Neural crest cell (in vitro differentiated cells): Measurements from ENCODE around the gene OR6J1. TPM values are rescaled to one million over a fixed set of nuclear protein-coding genes. Genes with fewer than 3 reads are reported as not detected.

Experiments used
- DNase-seq: peaks from one replicate; pipeline ENCODE4 v3.0.0; 2021; ENCODE audit warnings: low read depth, mixed read lengths, low spot score
- H3K27ac Mint-ChIP-seq: one replicate; pipeline ENCODE4 v1.8.0; 2021; ENCODE audit warnings: mild to moderate bottlenecking, mixed read lengths; ENCODE audit not compliant: unreplicated experiment
- H3K27me3 Mint-ChIP-seq: 2 replicates; pipeline ENCODE4 v1.8.0; 2021; ENCODE audit warnings: low read depth, mild to moderate bottlenecking, mixed read lengths
- H3K36me3 Mint-ChIP-seq: 2 replicates; pipeline ENCODE4 v1.8.0; 2021; ENCODE audit warnings: low read depth, mild to moderate bottlenecking, mixed read lengths
- H3K4me1 Mint-ChIP-seq: 2 replicates; pipeline ENCODE4 v1.8.0; 2021; ENCODE audit warnings: mixed read lengths
- H3K4me3 Mint-ChIP-seq: one replicate; pipeline ENCODE4 v1.8.0; 2021; ENCODE audit warnings: mild to moderate bottlenecking, mixed read lengths
- H3K9me3 Mint-ChIP-seq: 2 replicates; pipeline ENCODE4 v1.8.0; 2021; ENCODE audit warnings: mixed read lengths
- total RNA-seq: library from RNA; stranded (reverse); gene quantifications from 2 replicates; pipeline ENCODE4 v1.2.1, GENCODE V29; 2021
- TF ChIP-seq, protein P1 (sequence below): fragments of 200-600 bp; sonication (generic); conservative IDR thresholded peaks from 2 replicates; pipeline ENCODE4 v1.5.0; 2021; ENCODE audit warnings: antibody characterized with exemption, mild to moderate bottlenecking

Gene OR6J1
- total RNA-seq, 1 donor from 2014 or later = not detected

DNA sequence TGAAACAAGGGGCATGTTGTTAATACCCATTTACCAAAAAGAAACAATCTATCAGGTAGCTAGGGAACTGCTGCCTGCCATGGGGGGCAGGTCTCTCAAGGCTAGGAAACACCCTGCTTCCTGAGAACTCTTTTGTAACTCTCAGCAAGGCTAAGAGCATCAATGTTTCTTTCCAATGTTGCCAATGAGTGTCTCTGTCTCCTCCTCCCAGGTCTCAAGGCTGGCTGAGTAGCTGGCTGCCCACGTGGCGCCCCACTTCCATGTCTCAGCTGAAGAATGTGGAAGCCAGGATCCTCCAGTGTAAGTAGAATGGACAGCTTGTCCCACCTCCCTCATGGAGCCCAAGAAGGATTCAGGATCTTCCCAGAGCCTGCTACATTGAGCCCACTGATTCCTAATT is 42.7 kb downstream of the OR6J1 start:
- DNase-seq = no peak
- Mint-ChIP-seq H3K27ac (no peak overlapping the region), H3K36me3 (peaks cover 6% of the 10 kb centered on the region), H3K9me3 (no peaks in the 10 kb centered on the region), H3K4me1 (peaks cover 23% of the 10 kb centered on the region), H3K27me3 (peaks cover 16% of the 10 kb centered on the region), H3K4me3 (no peak overlapping the region)
- TF ChIP-seq, protein P1, sequence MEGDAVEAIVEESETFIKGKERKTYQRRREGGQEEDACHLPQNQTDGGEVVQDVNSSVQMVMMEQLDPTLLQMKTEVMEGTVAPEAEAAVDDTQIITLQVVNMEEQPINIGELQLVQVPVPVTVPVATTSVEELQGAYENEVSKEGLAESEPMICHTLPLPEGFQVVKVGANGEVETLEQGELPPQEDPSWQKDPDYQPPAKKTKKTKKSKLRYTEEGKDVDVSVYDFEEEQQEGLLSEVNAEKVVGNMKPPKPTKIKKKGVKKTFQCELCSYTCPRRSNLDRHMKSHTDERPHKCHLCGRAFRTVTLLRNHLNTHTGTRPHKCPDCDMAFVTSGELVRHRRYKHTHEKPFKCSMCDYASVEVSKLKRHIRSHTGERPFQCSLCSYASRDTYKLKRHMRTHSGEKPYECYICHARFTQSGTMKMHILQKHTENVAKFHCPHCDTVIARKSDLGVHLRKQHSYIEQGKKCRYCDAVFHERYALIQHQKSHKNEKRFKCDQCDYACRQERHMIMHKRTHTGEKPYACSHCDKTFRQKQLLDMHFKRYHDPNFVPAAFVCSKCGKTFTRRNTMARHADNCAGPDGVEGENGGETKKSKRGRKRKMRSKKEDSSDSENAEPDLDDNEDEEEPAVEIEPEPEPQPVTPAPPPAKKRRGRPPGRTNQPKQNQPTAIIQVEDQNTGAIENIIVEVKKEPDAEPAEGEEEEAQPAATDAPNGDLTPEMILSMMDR = no peak

DNA sequence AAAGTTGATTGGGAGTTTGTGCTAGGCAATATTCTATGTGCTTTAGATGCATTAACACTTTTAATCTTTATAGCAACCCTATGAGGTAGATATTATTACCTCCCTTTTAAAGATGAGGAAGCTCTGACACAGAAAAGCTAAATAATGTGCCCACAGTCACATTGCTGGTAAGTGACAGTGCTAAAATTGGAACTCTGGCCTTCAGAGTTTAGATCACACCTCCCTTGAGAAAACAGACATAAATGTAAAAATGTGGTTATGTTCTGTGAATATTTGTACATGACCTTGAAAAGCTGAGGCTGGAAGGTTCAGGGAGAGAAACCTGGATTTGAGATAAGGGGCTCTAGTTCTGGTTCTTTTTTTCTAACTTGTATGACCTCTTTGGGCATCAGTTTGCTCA is 44.1 kb downstream of the OR6J1 start:
- Mint-ChIP-seq H3K4me1 (peaks cover 23% of the 10 kb centered on the region), H3K9me3 (no peaks in the 10 kb centered on the region), H3K4me3 (peak overlapping the region; percentile 97), H3K36me3 (peaks cover 4% of the 10 kb centered on the region), H3K27ac (peak overlapping the region; percentile 19), H3K27me3 (peaks cover 25% of the 10 kb centered on the region)
- TF ChIP-seq, protein P1 = no peak
- no peak for DNase-seq

- TF ChIP-seq, protein P1 = no peak
- no peaks in the 10 kb centered on the region for H3K9me3 Mint-ChIP-seq
- peaks cover 4% of the 10 kb centered on the region for H3K36me3 Mint-ChIP-seq
- peak overlapping the region; percentile 97 for H3K4me3 Mint-ChIP-seq
- peaks cover 23% of the 10 kb centered on the region for H3K4me1 Mint-ChIP-seq
- peaks cover 32% of the 10 kb centered on the region for H3K27me3 Mint-ChIP-seq
- DNase-seq = no peak
- no peak overlapping the region for H3K27ac Mint-ChIP-seq
These were observed 44.8 kb downstream of the OR6J1 start for GRCh38 chr14:22599349-22599748.

DNA sequence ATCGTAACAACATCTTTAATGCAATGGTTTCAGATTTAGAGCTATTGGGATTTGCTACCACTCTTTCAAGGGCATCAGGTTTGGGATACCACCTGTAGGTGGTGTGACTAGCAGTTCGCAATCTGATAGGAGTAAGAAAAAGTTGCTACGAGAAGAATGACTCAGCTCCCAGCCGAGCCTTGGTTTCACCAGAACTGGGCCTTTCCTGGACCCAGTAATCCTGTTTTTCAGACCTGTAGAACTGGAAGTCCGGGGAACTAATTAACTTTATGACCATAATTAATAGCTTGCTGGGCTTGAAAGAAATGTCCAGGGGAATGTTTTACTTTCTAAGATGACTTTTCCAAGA is 45.3 kb downstream of the OR6J1 start:
- H3K4me1 Mint-ChIP-seq = peaks cover 23% of the 10 kb centered on the region
- H3K9me3 Mint-ChIP-seq = no peaks in the 10 kb centered on the region
- peak overlapping the region; percentile 91 for H3K27ac Mint-ChIP-seq
- no peak for DNase-seq
- TF ChIP-seq, protein P1 = no peak
- peak overlapping the region; percentile 97 for H3K4me3 Mint-ChIP-seq
- peaks cover 36% of the 10 kb centered on the region for H3K27me3 Mint-ChIP-seq
- peaks cover 3% of the 10 kb centered on the region for H3K36me3 Mint-ChIP-seq

- Mint-ChIP-seq H3K9me3 (no peaks in the 10 kb centered on the region), H3K4me3 (peak within 1 kb of the TSS; percentile 97), H3K4me1 (peaks cover 23% of the 10 kb centered on the region), H3K27ac (peak within 1 kb of the TSS; percentile 91), H3K36me3 (no peaks in the 10 kb centered on the region), H3K27me3 (peaks cover 42% of the 10 kb centered on the region)
- DNase-seq = peak; percentile 66
- TF ChIP-seq, protein P1 = no peak
These were observed 45.9 kb downstream of the OR6J1 start, which contains the start of gene ABHD4 for GRCh38 chr14:22598099-22598895. Gene ABHD4 (plus strand): TSS chr14:22598300. CDS start chr14:22598307, 7 bp downstream.
